Uterus (tissue), 2 donors: ENCODE data around the gene IFRD1.

Experiments used
- POLR2A ChIP-seq, 2 donors: fragments of 450-650 bp; IDR thresholded peaks; one replicate each; pipeline ENCODE4 v1.6.1; 2016; ENCODE audit warnings: antibody characterized with exemption in 2 of 2, mild to moderate bottlenecking in 1 of 2, moderate library complexity in 1 of 2
- TF ChIP-seq, protein P1 (sequence below), 4 experiments: fragments of 200-600 bp in 2 of 4; fragments of 450-650 bp in 2 of 4; sonication (generic) in 2 of 4; IDR thresholded peaks; one replicate each; pipeline ENCODE4 v1.5.1; 2016 to 2019; ENCODE audit warnings: antibody characterized with exemption in 4 of 4, mild to moderate bottlenecking in 2 of 4, moderate library complexity in 1 of 4

DNA sequence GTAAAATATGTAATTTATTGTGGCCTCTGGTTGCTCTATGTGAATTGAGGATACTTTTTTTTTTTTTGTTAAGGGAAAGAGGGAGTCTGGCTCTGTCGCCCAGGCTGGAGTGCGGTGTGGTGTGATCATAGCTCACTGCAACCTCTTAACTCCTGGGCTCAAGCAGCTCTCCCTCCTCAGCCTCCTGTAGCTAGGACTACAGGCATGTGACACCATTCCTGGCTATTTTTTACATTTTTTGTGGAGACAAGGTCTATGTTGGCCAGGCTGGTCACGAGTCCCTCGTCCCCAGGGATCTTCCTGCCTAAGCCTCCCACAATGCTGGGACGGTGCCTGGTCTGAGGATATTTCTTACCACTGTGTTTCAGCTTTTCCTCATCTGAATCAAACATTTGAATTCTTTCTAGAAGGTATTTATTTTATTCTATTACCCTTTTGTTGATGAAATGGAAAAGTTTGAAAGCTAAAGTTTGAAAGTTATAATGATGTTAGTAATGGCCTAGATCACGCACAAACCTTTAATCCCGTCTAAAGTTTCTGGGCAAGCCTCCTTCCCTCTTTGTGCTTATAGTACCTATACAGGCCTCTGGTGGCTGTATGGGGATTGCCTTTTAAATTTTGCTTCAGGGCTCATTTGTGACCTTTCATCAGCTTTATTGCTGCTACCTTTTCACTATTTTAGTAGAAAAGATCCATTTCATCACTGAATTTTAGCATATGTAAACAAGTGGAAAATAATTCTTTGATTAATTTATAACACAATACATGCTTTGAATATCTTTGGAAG lies 2.0 kb downstream of the IFRD1 start:
- no peak for TF ChIP-seq POLR2A (IDR thresholded peaks at IDR 0.05)
- TF ChIP-seq, protein P1, sequence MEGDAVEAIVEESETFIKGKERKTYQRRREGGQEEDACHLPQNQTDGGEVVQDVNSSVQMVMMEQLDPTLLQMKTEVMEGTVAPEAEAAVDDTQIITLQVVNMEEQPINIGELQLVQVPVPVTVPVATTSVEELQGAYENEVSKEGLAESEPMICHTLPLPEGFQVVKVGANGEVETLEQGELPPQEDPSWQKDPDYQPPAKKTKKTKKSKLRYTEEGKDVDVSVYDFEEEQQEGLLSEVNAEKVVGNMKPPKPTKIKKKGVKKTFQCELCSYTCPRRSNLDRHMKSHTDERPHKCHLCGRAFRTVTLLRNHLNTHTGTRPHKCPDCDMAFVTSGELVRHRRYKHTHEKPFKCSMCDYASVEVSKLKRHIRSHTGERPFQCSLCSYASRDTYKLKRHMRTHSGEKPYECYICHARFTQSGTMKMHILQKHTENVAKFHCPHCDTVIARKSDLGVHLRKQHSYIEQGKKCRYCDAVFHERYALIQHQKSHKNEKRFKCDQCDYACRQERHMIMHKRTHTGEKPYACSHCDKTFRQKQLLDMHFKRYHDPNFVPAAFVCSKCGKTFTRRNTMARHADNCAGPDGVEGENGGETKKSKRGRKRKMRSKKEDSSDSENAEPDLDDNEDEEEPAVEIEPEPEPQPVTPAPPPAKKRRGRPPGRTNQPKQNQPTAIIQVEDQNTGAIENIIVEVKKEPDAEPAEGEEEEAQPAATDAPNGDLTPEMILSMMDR (IDR thresholded peaks at IDR 0.05), result no peak
